Measurements from ENCODE around the gene DONSON.
"Not testable (repeated sequence)": the region's sequence is repeated elsewhere in the genome, so short reads cannot be mapped to it uniquely, and the experiment has no call there.

The DONSON gene, protein sequence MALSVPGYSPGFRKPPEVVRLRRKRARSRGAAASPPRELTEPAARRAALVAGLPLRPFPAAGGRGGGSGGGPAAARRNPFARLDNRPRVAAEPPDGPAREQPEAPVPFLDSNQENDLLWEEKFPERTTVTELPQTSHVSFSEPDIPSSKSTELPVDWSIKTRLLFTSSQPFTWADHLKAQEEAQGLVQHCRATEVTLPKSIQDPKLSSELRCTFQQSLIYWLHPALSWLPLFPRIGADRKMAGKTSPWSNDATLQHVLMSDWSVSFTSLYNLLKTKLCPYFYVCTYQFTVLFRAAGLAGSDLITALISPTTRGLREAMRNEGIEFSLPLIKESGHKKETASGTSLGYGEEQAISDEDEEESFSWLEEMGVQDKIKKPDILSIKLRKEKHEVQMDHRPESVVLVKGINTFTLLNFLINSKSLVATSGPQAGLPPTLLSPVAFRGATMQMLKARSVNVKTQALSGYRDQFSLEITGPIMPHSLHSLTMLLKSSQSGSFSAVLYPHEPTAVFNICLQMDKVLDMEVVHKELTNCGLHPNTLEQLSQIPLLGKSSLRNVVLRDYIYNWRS

DNA sequence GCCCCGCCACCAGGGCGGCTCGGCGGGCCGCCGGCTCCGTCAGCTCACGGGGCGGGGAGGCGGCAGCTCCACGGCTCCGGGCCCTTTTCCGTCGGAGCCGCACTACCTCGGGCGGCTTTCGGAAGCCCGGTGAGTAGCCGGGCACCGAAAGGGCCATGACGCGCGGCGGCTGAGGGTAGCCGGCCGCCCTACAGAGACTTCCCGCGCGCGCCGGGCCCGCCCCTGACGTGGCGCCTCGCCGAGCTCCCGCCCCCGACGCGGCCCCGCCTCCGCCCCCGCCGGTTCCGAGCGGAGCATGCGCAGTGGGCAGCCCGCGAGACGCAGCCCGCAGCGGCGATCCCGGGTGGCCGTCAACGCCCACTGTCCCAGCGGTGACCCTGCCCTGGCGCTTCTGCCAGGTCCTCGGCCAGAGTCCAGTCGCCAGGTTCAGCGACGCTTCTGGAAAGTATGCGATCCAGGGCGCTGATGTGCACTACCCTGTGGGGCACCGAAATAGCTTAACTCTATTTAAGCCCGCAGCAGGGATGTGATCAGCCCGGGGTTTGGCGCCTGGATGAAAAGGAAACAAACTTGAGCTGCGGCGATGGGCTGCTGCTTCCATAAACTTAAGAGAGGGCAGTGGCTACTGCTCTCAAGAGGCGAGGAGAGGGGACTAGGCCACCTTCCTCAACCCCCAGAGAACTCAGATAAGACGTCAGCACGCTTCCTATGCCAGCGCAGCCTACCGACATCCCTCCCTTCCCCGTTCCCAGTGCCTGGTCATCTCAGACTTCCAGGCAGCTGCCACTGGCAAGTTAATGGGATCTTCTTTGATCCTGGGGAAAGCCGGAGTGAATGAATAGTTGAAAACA lies at the start of gene DONSON:
Gene DONSON (minus strand): TSS at position 200 of the 851 bp plus-strand sequence. CDS start 43 bp downstream, at position 157.
- DNase-seq = peak; percentile 92

DNA sequence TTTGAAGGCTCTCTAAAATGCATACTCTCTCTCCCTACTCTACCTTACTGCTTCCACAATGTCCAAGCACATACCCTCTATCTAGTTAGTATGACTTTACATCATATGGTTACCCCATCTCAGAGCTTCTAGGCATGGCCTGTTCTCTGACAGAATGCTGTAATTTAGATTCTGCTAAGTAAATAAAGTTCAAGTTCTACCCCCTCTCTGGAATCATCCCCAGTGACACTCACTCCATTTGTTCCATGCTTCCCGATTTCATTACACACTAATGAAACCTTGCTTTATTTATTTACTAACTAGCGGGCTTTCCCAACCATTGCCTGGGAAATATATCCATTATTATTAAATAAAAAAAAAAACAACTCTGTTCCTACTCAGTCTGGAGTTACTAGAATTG lies 45.8 kb upstream of the DONSON start:
- no peak for DNase-seq

DNA sequence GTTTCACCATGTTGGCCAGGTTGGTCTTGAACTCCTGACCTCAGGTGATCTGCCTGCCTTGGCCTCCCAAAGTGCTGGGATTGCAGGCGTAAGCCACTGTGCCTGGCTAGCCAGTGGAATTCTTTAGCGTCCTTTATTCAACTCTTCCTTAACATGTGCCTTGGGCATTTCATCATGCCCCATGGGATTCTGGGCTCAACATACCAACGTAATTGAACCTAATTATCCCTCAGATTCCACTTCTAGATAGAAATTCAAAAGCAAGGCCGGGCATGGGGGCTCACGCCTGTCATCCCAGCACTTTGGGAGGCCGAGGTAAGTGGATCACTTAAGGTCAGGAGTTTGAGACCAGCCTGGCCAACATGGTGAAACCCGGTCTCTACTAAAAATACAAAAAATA lies 37.7 kb upstream of the DONSON start:
- DNase-seq = not testable (repeated sequence)

DNA sequence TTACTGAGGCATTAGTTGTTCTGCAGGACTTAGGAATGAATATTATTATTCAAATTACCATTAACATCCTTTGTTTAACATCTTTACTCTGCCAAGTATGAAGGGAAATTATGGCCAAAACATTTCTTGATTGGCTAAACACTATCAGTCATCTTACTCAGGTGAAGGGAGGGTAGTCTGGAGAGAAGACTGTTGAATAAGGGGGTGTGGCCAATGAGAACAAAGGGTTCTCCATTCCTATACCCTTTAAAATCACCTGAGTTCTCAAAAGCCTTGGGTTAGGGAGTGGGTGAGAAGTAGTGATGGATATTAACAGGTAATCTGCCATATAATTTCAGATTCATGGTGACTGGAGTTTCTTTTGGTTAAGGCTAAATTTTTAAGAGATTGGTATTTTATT lies 33.8 kb upstream of the DONSON start:
- DNase-seq = no peak

DNA sequence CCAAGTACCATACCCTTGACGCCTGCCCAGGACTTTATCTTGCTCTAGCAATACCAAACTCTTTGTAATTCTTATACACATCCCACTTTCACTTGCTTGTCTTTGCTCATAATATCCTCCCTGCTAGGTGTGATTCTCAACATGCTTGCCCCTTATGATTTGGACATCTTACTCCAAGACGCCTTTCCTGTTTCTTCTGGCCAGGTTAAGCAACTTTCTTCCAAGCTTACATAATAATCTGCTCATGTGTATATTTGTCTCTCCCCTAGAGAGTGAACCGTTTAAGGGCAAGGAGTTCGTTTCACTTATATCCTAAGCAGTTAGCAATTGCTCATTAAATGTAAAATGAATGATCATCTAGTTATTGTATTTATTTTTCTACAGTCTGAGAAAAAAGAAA lies 31.2 kb upstream of the DONSON start:
- no peak for DNase-seq

DNA sequence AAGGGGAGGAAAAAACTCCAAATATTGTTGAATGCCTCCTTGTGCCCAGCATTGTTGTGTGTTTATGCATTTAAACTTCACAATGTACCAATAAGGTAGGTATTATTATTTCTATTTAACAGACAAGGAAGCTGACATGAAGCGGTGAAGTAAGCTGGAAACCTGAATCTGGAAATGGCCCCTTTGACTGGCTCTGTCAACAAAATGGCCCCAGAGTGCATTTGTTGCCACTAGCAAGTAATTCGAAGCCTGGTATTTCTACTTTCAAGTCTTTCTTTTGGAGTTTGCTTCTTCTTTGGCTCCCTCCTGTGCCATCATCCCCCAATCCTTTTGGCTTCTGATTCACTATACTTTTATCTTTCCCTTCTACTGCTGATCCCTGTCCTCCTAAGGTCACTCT lies 29.9 kb upstream of the DONSON start:
- DNase-seq = no peak

DNA sequence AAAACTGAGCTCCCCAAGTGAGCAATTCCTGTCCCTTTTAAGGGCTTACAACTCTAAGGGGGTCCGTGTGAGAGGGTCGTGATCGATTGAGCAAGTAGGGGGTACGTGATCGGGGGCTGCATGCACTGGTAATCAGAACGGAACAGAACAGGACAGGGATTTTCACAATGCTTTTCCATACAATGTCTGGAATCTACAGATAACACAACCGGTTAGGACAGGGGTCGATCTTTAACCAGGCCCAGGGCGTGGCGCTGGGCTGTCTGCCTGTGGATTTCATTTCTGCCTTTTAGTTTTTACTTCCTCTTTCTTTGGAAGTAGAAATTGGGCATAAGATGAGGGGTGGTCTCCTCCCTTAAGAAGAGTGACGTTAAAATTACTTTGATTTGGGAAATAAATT lies 29.1 kb upstream of the DONSON start:
- not testable (repeated sequence) for DNase-seq

DNA sequence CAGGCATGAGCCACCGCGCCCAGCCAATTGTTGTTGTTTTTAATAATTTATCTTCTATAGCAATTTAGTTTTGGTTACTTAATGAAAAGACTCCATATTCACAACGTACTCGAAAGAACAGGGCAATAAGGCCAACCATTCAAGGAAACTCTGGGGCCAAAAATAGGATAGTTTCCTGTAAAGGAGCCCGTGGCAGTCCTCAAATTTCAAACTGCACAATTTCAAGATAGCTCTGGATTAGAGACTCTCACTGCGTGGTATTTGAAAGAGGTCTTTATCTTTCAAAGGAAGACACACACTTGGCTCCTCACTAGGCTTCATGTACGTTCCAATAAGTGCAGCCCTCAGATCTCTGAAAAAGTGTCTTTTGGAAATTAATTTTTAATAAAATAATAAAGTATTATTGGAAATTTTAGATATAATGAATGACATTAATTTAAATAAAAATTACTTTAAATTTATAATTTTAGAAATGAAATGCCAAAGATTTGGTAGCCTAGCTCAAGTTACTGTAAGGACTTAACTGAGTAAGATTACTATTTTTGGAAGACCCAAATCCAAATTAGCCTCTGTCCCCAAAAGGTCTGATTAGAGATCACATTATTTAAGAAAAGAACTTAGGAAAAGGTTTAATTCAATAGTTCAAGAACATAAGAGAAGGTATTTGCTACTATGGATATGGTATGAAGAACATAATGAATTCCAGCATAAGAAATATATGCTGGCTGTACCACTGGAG lies 22.7 kb upstream of the DONSON start:
- no peak for DNase-seq

DNA sequence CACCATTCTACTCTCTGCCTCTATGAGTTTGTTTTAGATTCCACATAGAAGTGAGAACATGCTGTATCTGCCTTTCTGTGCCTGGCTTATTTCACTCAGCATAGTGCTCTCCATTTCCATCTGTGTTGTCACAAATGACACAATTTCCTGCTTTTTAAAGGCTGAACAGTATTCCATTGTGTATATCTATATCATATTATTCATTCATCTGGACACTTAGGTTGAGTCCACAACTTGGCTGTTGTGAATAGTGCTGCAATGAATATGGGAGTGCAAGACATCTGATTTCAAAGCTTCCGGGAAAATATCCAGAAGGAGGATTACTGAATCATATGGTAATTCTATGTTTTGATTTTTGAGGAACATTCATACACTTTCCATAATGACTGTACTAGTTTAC lies 20.1 kb upstream of the DONSON start:
- DNase-seq = no peak

DNA sequence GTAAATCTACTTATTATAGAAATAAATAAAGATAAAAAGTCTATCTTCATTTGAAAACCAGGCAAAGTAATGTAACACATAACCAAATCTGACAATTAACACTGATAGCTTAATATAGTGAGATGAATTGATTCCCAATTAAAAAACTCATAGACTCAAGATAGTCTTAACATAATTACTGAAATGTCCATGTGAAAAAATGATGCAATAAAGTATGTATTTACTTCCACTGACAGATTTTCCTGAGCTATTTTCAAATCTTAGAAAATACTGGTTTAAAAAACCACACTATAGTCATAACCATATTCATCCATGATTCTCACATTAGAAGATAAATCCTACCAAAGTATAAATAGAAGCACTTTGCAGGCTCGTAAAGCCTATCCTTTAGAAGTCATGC lies 9.6 kb upstream of the DONSON start:
- DNase-seq = no peak

DNA sequence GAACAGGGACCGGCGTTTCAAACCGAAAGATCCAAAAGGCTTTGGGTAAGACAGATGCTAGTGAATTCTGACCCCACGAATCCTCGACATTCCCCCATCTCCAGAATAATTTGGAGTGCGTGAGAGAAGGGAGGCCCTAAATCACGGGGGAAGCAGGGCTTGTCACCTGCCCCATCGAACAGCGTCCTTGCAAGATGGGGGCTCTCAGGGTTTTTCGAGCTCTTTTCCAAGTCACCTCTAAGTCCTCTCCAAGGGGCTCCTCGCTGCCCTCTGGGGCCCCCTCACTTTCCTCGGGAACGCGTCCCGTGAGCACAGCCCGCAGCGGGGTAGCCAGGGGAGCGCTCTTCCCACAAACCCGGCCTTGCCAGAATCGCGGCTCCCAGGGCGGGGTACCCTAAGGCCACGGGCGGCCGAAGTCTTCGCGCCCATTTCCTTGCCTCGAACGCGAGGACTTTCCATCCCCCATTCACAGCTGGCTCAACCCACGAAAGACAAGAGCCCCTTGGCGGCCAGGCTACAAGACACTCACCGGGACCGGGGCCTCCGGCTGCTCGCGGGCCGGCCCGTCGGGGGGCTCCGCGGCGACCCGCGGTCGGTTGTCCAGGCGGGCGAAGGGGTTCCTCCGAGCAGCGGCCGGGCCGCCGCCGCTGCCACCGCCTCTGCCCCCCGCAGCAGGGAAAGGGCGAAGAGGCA lies 546 bp downstream of the DONSON start:
- DNase-seq = peak; percentile 68

DNA sequence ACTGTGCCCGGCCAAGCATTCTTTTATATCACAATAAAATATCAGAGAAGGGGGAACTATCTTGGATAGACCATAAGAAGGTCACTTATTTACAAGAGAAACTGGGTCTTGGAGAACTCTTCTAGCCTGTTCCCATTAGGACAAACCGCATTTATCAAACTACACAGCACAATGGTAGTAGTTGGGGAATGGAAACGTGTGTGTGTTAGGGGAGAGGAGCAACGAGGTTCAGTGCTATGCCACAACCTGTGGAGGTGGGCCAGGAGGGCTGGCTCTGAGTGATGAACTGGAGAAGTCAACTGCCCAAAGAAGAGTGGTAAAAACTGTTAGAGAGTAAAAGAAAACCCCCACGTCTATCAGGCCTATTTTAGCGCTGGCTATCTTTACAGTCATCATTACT lies 1.6 kb downstream of the DONSON start:
- DNase-seq = no peak

DNA sequence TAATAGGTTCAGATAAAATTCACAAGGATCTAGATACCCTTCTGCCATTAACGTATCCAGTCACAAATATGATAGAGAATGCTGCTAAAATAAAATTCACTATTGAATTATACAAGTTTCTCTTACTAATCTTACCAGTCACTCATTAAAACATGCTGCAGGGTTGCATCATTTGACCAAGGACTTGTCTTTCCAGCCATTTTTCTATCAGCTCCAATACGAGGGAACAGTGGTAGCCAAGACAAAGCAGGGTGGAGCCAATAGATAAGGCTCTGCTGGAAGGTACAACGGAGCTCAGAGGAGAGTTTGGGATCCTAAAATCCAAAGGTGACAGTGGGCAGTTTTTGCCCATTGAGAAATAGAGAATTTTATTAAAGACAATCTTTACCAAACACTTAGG lies 4.0 kb downstream of the DONSON start:
- DNase-seq = no peak

DNA sequence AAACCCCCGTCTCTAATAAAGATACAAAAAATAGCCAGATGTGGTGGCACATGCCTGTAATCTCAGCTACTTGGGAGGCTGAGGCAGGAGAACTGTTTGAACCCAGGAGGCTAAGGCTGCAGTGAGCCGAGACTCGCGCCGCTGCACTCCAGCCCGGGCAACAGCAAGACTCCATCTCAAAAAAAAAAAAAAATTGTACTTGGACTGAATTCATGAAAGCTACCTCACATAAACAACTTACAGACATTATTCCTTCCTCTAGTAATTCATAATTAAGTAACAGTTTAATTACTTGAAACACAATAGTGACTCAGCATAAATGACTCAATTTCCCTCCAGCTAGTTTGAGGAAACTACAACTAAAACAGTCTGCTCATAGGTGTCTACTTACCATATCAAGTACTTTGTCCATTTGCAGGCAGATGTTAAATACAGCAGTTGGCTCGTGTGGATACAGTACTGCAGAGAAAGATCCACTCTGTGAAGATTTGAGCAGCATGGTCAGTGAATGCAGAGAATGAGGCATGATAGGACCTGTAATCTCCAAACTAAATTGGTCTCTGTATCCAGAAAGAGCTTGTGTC lies 9.4 kb downstream of the DONSON start:
- no peak for DNase-seq

DNA sequence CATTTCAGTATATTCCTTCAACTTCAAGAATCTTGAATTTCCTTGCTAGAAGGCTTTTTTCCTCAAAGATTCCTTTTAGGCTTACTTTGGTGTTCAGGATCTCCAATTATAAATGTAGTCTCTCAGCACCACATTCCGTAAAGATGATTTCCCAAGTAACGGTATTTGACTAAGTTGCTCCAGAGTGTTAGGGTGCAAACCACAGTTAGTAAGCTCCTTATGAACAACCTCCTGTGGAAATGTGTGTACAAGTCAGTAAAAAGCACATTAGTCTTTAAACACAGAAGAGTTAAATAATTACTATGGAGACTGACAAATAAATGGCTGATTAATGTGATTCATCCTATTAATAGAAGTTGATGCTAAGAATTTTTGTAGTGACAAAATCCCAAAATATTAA lies 10.3 kb downstream of the DONSON start:
- DNase-seq = no peak

DNA sequence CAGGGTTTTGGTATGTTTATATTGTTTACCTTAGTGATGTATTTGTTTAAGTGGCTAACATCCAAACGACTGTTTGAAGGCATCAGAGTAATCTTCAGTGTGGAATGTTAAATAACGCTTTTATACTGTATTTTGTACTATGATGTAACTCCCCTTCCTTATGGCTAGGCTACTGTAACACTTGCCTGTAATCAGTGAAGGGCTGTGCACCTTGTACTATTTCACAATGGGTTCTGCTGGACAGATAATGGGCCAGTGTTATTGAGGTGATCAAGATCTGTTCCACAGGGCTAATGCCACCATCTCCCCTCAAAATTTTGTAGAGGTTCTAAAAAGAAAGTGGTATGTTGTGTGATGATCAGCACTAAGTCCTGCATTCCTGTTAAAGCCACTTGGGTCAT lies 11.7 kb downstream of the DONSON start:
- DNase-seq = not testable (repeated sequence)

DNA sequence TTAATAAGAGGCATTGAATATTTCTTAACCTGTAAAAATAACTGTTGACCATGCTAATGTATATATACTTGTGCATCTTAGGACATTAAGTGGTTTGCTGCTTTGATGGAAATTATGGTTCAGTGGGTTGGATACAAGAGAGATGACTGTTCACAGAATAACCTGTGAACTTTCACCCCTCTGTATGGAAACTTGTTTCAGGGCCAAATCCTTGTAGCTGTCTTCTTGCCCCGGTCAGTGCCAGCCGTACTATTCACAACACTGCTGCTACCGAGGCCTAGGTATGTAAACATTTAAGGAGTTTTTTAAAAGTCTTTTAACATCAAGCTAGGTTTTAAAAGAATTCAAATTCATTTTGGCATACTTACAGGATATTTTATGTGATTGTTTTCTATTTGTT lies 16.1 kb downstream of the DONSON start:
- DNase-seq = no peak

DNA sequence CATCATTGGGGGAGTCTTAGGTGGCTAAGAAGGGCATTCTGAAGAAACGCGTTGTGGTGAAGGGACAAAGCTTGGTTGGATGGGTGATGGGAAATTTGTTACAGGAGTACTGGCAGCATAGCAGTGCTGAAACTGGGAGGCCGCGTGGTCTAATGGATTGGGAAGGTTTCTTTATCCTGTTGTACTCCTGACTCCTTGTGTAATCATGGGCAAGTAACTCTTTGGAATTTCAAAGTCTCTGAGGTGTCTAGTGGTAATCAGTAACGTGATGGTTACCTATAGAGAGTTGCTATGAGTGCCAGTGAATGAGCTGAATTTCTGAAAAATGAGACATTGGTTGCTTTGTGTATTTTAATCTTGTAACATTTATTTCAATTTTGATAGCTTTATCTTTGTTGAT lies 18.5 kb downstream of the DONSON start:
- no peak for DNase-seq

DNA sequence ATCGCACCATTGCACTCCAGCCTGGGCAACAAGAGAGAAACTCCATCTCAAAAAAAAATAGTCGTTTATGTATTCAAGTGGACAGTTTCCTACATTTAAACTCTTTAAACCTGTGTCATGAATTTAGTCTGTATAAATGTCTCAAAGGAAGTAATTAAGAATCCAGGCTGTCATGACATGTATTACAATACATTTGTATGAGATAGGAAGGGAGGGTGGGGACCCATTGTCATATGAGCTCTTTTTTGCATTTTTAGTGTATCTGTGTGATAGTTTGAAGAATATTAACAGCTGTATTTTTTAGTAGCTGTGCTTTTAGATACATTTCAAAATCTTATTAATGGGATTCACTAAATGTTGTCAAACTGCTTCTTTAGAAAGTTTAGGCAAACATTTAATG lies 20.0 kb downstream of the DONSON start:
- no peak for DNase-seq

DNA sequence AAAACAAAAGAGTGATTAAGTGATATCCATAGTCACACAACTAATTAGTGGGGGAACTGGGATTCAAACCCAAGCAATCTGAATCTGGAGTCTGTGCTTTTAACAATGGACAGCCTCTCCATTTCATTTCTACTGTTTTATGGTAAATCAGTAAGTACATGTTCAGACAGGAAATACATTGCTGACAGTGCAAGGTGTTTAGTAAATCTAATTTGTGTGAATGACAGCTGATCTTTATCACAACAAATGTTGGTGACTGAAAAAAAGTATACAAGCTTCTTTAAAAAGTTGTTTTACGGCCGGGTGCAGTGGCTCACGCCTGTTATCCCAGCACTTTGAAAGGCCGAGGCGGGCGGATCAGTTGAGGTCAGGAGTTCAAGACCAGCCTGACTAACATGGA lies 20.6 kb downstream of the DONSON start:
- DNase-seq = no peak

DNA sequence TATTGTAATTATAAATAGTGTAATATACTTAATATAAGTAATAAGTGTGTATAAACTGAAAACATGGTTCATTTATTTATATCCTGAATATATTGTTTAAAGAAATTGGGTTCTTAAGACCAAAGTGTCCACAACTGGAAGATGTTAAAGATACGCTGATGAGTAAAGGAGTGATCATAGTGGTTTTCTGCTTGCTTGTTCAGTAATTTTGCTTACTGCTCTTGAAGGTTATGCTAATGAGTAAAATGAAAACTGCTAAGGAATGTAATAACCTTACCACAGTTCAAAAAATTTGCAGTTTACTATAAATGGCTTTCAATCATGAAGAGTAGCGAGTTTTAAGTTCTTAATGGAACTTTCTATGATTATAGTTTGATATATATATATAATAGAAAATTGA lies 22.0 kb downstream of the DONSON start:
- DNase-seq = no peak

DNA sequence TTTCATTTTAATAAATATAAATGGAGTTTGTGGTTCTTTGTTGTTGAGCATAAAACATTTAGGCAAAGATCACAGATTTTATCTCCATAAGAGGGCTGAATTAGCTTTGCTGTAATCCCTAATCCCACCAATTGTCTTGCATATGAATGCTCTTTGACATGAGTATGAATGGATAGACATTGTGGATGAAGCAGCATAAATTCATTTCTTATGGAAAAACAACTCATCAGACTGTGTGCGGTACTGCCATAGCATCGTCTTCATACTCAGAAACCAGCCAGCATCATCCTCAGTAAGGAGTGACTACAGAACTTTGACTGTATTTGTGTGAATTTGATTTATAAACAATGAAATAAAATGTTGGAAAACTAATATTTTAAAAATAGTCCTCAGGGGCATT lies 26.1 kb downstream of the DONSON start:
- no peak for DNase-seq
